NB4 (cell line): Measurements from ENCODE around the gene SMURF2.

Source experiments
- DNase-seq: peaks from one replicate; pipeline ENCODE4 v3.0.0; 2010; ENCODE audit warnings: low read depth
- H3K4me3 ChIP-seq: one replicate; pipeline ENCODE4 v1.5.1; 2011; ENCODE audit warnings: mild to moderate bottlenecking, low read depth, low read length, moderate library complexity
- MYC ChIP-seq: IDR thresholded peaks from 2 replicates; pipeline ENCODE4 v1.6.1; 2011; ENCODE audit warnings: low read depth, low read length
- POLR2A ChIP-seq: IDR thresholded peaks from 2 replicates; pipeline ENCODE4 v1.6.1; 2011; ENCODE audit warnings: mild to moderate bottlenecking; ENCODE audit not compliant: insufficient read length; ENCODE audit errors: extremely low read depth
- TF ChIP-seq, protein P1 (sequence below): IDR thresholded peaks from one replicate; pipeline ENCODE4 v1.5.1; 2012; ENCODE audit warnings: low read depth, low read length
- TF ChIP-seq, protein P2 (sequence below): IDR thresholded peaks from 2 replicates; pipeline ENCODE4 v1.6.1; 2011; ENCODE audit warnings: low read depth, low read length

The SMURF2 gene

DNA sequence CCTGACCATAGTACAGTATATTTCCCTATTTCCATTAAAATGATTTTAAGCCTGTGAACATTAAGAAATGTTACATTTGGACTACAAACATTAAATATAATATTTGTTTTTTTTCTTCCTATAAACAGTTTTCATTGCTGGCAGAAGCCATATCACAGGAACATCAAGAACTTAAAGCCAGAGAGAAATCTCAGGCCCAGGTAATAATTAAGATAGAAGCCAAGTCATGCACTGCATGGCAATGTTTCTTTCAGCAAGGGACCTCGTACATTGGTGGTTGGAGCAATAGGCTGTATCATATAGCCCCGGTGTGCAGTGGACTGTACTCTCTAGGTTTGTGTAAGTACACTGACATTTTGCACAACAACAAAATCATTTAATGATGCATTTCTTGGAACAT, 125.2 kb downstream of the SMURF2 start:
- no peak for DNase-seq
- TF ChIP-seq, protein P1, sequence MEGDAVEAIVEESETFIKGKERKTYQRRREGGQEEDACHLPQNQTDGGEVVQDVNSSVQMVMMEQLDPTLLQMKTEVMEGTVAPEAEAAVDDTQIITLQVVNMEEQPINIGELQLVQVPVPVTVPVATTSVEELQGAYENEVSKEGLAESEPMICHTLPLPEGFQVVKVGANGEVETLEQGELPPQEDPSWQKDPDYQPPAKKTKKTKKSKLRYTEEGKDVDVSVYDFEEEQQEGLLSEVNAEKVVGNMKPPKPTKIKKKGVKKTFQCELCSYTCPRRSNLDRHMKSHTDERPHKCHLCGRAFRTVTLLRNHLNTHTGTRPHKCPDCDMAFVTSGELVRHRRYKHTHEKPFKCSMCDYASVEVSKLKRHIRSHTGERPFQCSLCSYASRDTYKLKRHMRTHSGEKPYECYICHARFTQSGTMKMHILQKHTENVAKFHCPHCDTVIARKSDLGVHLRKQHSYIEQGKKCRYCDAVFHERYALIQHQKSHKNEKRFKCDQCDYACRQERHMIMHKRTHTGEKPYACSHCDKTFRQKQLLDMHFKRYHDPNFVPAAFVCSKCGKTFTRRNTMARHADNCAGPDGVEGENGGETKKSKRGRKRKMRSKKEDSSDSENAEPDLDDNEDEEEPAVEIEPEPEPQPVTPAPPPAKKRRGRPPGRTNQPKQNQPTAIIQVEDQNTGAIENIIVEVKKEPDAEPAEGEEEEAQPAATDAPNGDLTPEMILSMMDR, result no peak
- TF ChIP-seq, protein P2, sequence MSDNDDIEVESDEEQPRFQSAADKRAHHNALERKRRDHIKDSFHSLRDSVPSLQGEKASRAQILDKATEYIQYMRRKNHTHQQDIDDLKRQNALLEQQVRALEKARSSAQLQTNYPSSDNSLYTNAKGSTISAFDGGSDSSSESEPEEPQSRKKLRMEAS, result no peak
- TF ChIP-seq MYC (no peak), POLR2A (no peak)
- no peak overlapping the region for H3K4me3 ChIP-seq

DNA sequence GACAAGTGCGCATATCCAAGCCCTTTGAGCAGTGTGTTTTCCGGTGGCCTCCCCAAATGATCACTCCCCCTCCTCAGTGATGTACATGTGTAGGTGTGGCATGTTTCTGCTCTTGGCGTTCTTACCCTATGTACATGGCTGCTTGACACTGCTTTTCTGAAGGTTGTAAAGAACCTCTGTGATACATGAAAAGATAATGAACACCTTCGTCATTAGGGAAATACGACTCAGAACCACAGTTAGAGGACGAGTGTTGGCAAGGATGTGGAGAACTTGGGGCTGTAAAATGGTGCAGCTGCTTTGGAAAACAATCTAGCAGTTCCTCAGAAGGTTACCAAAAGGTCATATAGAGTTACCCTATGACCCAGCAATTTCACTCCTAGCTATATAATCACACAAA, 126.8 kb downstream of the SMURF2 start:
- DNase-seq, result no peak
- H3K4me3 ChIP-seq, result no peak overlapping the region
- no peak for TF ChIP-seq MYC
- TF ChIP-seq, protein P2, result no peak
- TF ChIP-seq, protein P1, result no peak
- TF ChIP-seq POLR2A, result no peak

DNA sequence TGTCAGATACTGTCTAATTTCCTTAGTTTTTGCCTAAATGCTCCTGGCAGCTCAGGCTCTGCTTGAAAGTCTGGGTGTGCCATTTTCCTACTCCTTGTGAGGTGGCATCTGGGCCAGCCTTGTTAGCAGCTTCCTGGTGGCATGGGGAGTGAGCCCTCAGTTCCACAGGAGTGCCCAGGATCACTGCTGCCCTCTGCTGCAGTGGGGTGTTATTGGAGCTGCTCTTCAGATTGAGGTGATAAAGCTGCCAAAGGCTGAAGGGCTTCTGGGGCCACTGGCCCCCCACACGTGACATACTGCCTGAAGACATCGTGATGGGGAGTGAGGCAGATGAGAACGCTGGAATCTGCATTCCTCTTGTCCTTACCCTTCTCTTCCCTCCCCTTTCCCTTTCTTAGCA, 127.9 kb downstream of the SMURF2 start:
- TF ChIP-seq, protein P1, result no peak
- TF ChIP-seq POLR2A, result no peak
- TF ChIP-seq, protein P2, result no peak
- TF ChIP-seq MYC, result no peak
- no peak overlapping the region for H3K4me3 ChIP-seq
- DNase-seq, result peak; percentile 13

DNA sequence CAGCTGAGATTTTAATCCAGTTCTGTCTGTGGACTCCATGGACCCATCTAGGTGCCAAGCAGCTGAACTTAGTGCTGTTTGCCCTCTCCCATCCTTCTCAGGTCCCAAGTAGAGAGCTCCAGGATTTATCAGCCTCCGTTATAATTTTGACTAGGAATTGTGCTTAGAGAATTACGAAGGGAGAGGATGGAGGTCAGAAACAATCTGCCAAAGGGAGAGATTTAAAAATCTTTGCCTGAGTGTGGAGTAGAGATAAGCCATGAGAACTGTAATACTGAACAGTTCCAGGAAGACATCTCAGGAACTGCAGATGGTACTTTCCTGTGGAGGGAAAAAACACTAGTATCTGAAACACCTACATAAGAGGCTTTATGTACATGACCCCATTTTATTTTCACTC, 128.3 kb downstream of the SMURF2 start:
- no peak for DNase-seq
- TF ChIP-seq, protein P2, result no peak
- TF ChIP-seq, protein P1, result no peak
- TF ChIP-seq MYC, result no peak
- no peak for TF ChIP-seq POLR2A
- no peak overlapping the region for H3K4me3 ChIP-seq

DNA sequence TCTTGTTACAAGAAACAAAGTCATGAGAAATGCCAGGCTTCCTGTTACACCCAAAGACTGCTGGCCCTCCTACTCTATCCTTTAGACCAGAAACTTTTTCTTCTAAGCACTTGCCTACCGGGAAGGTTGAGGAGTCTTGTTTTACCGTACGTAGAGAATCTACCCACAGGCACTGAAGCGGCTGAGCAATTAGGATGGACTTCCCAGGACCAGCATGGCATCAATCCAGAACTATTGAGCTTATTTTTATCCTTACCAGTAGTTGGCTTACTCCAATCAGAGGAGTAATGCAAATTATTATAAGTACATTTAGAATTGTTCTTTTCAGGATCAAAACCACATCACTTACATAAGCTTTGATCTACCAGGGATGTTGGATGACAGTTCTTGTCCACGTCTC, 129.7 kb downstream of the SMURF2 start:
- no peak overlapping the region for H3K4me3 ChIP-seq
- TF ChIP-seq, protein P2, result no peak
- TF ChIP-seq POLR2A (no peak), MYC (no peak)
- TF ChIP-seq, protein P1, result no peak
- no peak for DNase-seq

DNA sequence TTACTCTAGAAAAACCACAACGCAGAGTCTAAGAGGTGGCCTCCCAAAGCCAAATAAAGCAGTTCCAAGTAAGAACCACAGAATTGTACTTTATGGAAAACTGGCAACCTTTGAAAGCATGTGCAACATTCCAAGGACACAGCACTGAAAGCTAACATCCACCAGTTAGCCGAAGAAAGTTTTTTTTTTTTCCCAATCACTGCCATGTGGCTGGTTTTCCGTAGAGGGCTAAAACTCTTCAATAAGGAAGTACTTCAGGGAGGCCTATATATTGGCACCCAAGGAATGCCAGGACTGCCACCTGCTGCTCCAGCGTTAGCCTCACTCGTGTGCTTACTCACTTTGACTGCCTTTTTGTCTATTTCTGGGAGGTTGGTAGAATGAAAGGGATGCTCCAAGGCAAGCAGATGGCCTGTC, 130.1 kb downstream of the SMURF2 start:
- no peak for TF ChIP-seq MYC
- TF ChIP-seq, protein P1, result no peak
- H3K4me3 ChIP-seq, result no peak overlapping the region
- no peak for DNase-seq
